Suprapubic skin (tissue), 3 donors: Measurements from ENCODE around the gene ZDHHC11B.
"Not testable (repeated sequence)": the region's sequence is repeated elsewhere in the genome, so short reads cannot be mapped to it uniquely, and the experiment has no call there.

Source experiments
- POLR2A ChIP-seq, 2 donors: fragments of 450-650 bp; IDR thresholded peaks; one replicate each; pipeline ENCODE4 v1.6.1; 2017; ENCODE audit warnings: antibody characterized with exemption in 2 of 2, mild to moderate bottlenecking in 2 of 2, moderate library complexity in 2 of 2
- TF ChIP-seq, protein P1 (sequence below), 2 donors: fragments of 200-600 bp in 1 of 2; fragments of 450-650 bp in 1 of 2; sonication (generic) in 1 of 2; IDR thresholded peaks; one replicate each; pipeline ENCODE4 v1.5.1; 2016 to 2019; ENCODE audit warnings: antibody characterized with exemption in 2 of 2, mild to moderate bottlenecking in 1 of 2, moderate library complexity in 1 of 2

DNA sequence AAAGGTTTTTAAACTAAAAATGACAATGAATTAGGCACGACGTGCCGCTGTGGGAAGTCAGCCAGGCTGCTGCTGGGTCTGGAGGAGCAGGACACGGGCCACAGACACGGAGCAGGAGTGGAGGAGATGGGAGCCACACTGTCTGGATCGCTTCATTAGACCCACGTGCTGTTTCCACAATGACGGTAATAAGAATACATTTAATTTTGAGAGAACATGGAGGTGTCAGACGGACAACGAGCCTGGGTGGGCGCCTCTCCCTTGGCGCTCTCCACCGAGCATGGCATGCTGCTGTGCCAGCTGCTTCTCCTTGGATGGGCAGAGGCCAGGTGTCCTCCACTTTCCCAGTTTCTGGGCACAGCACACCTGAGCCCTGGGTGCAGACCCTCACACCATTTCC is 103.7 kb downstream of the ZDHHC11B start:
- TF ChIP-seq, protein P1, sequence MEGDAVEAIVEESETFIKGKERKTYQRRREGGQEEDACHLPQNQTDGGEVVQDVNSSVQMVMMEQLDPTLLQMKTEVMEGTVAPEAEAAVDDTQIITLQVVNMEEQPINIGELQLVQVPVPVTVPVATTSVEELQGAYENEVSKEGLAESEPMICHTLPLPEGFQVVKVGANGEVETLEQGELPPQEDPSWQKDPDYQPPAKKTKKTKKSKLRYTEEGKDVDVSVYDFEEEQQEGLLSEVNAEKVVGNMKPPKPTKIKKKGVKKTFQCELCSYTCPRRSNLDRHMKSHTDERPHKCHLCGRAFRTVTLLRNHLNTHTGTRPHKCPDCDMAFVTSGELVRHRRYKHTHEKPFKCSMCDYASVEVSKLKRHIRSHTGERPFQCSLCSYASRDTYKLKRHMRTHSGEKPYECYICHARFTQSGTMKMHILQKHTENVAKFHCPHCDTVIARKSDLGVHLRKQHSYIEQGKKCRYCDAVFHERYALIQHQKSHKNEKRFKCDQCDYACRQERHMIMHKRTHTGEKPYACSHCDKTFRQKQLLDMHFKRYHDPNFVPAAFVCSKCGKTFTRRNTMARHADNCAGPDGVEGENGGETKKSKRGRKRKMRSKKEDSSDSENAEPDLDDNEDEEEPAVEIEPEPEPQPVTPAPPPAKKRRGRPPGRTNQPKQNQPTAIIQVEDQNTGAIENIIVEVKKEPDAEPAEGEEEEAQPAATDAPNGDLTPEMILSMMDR (IDR thresholded peaks at IDR 0.05), result not testable (repeated sequence)
- TF ChIP-seq POLR2A (IDR thresholded peaks at IDR 0.05), result not testable (repeated sequence)
